GM12878 (cell line): ENCODE data around the gene PRSS50. TPM values are rescaled to one million over a fixed set of nuclear protein-coding genes. Genes with fewer than 3 reads are reported as not detected.

ENCODE experiments used
- ATAC-seq: fragments of 200-7000 bp; cut with Tn5 transposase; 3 replicates; pipeline ENCODE4 v1.9.1; 2020; ENCODE audit warnings: mild to moderate bottlenecking, moderate library complexity
- BruUV-seq: library from RNA; stranded (reverse); fragments of 400-500 nt; replicated peaks from 2 replicates; lab custom pipeline; 2021; lab: Mats Ljungman, UMichigan
- CTCF ChIA-PET: fragments of 300-600 bp; sonication (Branson Sonifier 250); formaldehyde crosslinking; extraction: SDS; loops from one replicate; lab custom pipeline; 2021; ENCODE audit warnings: inconsistent platforms; lab: Yijun Ruan, JAX
- POLR2A ChIA-PET: fragments of 350-600 bp; formaldehyde crosslinking; extraction: SDS; loops from one replicate; lab custom pipeline; 2021; ENCODE audit warnings: inconsistent platforms; lab: Charles Lee
- RAD21 ChIA-PET: fragments of 300-600 bp; sonication (Branson Sonifier 250); formaldehyde crosslinking; loops from one replicate; lab custom pipeline; 2023; ENCODE audit warnings: antibody characterized with exemption; ENCODE audit not compliant: unreplicated experiment; lab: Charles Lee
- SMC1A ChIA-PET: fragments of 300-600 bp; sonication (Branson Sonifier 250); formaldehyde crosslinking; loops from one replicate; lab custom pipeline; 2023; ENCODE audit not compliant: unreplicated experiment, uncharacterized antibody; lab: Charles Lee
- DNase-seq: peaks from one replicate; pipeline ENCODE4 v3.0.0-alpha.2; 2011; ENCODE audit warnings: low read depth, low spot score
- FAIRE-seq: peaks from 3 replicates; lab custom pipeline; 2011; peaks lifted over from hg19 to GRCh38; lab: Jason Lieb, UNC
- H2AFZ ChIP-seq: 2 replicates; pipeline ENCODE4 v1.6.0; 2011; ENCODE audit warnings: low read depth, low read length, control low read depth; ENCODE audit not compliant: control insufficient read depth
- H3K27ac ChIP-seq: 2 replicates; pipeline ENCODE4 v1.5.1; 2011; ENCODE audit warnings: control low read depth; ENCODE audit not compliant: control insufficient read depth, insufficient read depth
- H3K27me3 ChIP-seq, 2 experiments: replicated peaks in 1 of 2; 2 replicates each; pipeline versions ENCODE4 v1.6.0 to v1.6.1; 2011; ENCODE audit warnings: low read length in 1 of 2; ENCODE audit not compliant: control insufficient read depth in 2 of 2, insufficient read depth in 2 of 2
- H3K36me3 ChIP-seq, 2 experiments: 2 replicates each; pipeline ENCODE4 v1.5.1; 2011; ENCODE audit warnings: low read length in 1 of 2; ENCODE audit not compliant: control insufficient read depth in 2 of 2, insufficient read depth in 2 of 2
- H3K4me1 ChIP-seq: 2 replicates; pipeline ENCODE4 v1.6.1; 2011; ENCODE audit warnings: mild to moderate bottlenecking, low read length, moderate library complexity, mixed read lengths; ENCODE audit not compliant: control insufficient read depth, insufficient read depth
- H3K4me2 ChIP-seq: 2 replicates; pipeline ENCODE4 v1.6.0; 2011; ENCODE audit warnings: control low read depth; ENCODE audit not compliant: control insufficient read depth, insufficient read depth
- H3K4me3 ChIP-seq: fragments of 200-600 bp; sonication (generic); 2 replicates; pipeline ENCODE4 v1.5.1; 2016
- H3K79me2 ChIP-seq: 2 replicates; pipeline ENCODE4 v1.6.0; 2011; ENCODE audit warnings: low read length; ENCODE audit not compliant: control insufficient read depth, insufficient read depth
- H3K9ac ChIP-seq: 2 replicates; pipeline ENCODE4 v1.8.0; 2011; ENCODE audit warnings: low read length, control low read depth, mixed read lengths; ENCODE audit not compliant: control insufficient read depth, insufficient read depth
- H3K9me3 ChIP-seq: replicated peaks from 3 replicates; pipeline ENCODE4 v1.5.1; 2011; ENCODE audit warnings: mild to moderate bottlenecking, low read length; ENCODE audit not compliant: control insufficient read depth, insufficient read depth
- H4K20me1 ChIP-seq: 2 replicates; pipeline ENCODE4 v1.6.0; 2011; ENCODE audit not compliant: control insufficient read depth, insufficient read depth
- FOS ChIP-seq: IDR thresholded peaks from 3 replicates; pipeline ENCODE4 v1.6.1; 2011; ENCODE audit warnings: borderline replicate concordance; ENCODE audit not compliant: insufficient read length; ENCODE audit errors: extremely low read depth
- SMARCA5 ChIP-seq: fragments of 450-650 bp; IDR thresholded peaks from 2 replicates; pipeline ENCODE4 v1.6.1; 2017; ENCODE audit warnings: mild to moderate bottlenecking
- WGBS: methylation state at CpG from one replicate; pipeline ENCODE4 v1.1.6; 2016; ENCODE audit warnings: low lambda C conversion rate; ENCODE audit not compliant: insufficient replicate concordance, insufficient coverage; ENCODE audit errors: missing lambda C conversion rate; 5-methylcytosine and 5-hydroxymethylcytosine counted together
- in situ Hi-C: fragments of 300-500 bp; cut with MboI; formaldehyde crosslinking; loops from 9 replicates; pipeline ENCODE4 v1.14.3; 2018; ENCODE audit warnings: mixed read lengths
- intact Hi-C: fragments of 100-400 bp; cut with micrococcal nuclease; formaldehyde crosslinking; loops from one replicate; pipeline ENCODE4 v1.14.2; 2022; ENCODE audit not compliant: unreplicated experiment
- polyA plus RNA-seq, 11 experiments: library from polyadenylated mRNA; depleted of rRNA in 4 of 11; unstranded in 6 of 11; stranded (reverse) in 5 of 11; fragments of >200 nt; fragmentation: Nextera tagmentation in 4 of 11; fragmentation: Illumina TruSeq in 1 of 11; extraction: Ambion mirVana in 4 of 11; extraction: Trizol in 1 of 11; gene quantifications; 1 replicate in 1 of 11; 2 replicates in 10 of 11; pipeline versions ENCODE4 v1.2.1 to v1.2.3, GENCODE V29; 2011 to 2016; ENCODE audit warnings: inconsistent platforms in 2 of 11, missing spikeins in 2 of 11, low read depth in 1 of 11
- total RNA-seq, 4 experiments: library from RNA; depleted of rRNA in 3 of 4; stranded (reverse); fragments of >200 nt in 3 of 4; fragmentation: Illumina TruSeq in 1 of 4; extraction: Trizol in 1 of 4; gene quantifications; 2 replicates each; pipeline versions ENCODE4 v1.2.1 to v1.2.3, GENCODE V29; 2013 to 2021
- TF ChIP-seq, protein P1 (sequence below): fragments of 150-350 bp; IDR thresholded peaks from 2 replicates; pipeline ENCODE4 v1.6.1; 2016; ENCODE audit warnings: low read depth, low read length

The PRSS50 gene
- total and polyA plus RNA-seq, 10 of the 15 experiments (the other 5 are each of a cell fraction or from before 2014, with no cell fraction given), result 0.05 TPM; not detected in 9

DNA sequence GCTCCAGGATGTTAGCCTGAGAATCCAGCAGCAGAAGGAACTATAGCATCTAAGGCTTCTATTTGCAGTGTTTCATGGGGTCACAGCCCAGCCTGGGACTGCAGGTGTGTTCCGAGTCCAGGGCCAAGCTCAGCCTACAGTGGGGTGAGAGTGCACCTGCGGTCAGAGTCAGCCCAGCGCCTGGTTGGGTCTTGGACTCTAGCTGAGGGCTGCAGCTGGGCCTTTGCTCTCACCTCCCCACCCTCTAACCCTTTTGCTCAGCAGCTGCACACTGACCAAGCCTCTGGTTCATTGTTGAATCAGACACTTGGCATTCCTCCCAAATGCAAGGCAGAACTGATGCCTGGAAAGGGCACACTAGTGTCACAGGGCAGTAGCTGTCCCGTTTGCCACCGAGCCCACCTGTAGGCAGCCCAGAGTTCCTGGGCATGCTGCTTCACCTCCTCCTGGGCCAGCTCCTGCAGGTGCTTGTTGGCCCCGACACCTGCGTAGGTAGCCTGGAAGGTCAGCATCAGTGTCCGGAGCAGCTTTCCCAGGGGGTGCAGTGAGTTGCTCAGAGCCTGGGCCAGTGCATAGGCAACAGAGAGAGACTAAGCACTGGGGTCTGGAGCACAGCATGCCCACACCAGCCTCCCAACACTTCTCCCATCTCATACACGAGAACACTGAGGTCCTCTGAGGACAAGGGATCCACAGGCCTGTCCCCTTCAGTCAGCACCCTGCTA lies 41.7 kb downstream of the PRSS50 start:
- Histone ChIP-seq H3K9me3 (no peaks in the 10 kb centered on the region), H3K4me1 (no peaks in the 10 kb centered on the region), H3K4me2 (no peak overlapping the region), H3K79me2 (no peaks in the 10 kb centered on the region), H4K20me1 (no peaks in the 10 kb centered on the region), H3K36me3 (no peaks in the 10 kb centered on the region), H2AFZ (no peak overlapping the region), H3K27ac (no peak overlapping the region), H3K9ac (no peak overlapping the region), H3K4me3 (no peak overlapping the region), H3K27me3 (no peaks in the 10 kb centered on the region)
- intact Hi-C loops (no loop called here), in situ Hi-C loops (no loop called here)
- no peak for DNase-seq
- no peak for ATAC-seq
- WGBS, result 35% methylated on average over 9 of the region's 9 CpGs
- no peak for FAIRE-seq
- TF ChIP-seq, protein P1, sequence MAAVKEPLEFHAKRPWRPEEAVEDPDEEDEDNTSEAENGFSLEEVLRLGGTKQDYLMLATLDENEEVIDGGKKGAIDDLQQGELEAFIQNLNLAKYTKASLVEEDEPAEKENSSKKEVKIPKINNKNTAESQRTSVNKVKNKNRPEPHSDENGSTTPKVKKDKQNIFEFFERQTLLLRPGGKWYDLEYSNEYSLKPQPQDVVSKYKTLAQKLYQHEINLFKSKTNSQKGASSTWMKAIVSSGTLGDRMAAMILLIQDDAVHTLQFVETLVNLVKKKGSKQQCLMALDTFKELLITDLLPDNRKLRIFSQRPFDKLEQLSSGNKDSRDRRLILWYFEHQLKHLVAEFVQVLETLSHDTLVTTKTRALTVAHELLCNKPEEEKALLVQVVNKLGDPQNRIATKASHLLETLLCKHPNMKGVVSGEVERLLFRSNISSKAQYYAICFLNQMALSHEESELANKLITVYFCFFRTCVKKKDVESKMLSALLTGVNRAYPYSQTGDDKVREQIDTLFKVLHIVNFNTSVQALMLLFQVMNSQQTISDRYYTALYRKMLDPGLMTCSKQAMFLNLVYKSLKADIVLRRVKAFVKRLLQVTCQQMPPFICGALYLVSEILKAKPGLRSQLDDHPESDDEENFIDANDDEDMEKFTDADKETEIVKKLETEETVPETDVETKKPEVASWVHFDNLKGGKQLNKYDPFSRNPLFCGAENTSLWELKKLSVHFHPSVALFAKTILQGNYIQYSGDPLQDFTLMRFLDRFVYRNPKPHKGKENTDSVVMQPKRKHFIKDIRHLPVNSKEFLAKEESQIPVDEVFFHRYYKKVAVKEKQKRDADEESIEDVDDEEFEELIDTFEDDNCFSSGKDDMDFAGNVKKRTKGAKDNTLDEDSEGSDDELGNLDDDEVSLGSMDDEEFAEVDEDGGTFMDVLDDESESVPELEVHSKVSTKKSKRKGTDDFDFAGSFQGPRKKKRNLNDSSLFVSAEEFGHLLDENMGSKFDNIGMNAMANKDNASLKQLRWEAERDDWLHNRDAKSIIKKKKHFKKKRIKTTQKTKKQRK, result no peak
- TF ChIP-seq SMARCA5 (no peak), FOS (no peak)
- ChIA-PET SMC1A (no interaction called here), POLR2A (no interaction called here), RAD21 (no interaction called here), CTCF (interaction anchor here (2.0 kb wide), 1 partner anchor 188 kb away, joined by 8 read pairs; no protein-coding TSS in a partner anchor)
- BruUV-seq, result no TSS peak
